ENCODE data around the gene HSD17B4. TPM values are rescaled to one million over a fixed set of nuclear protein-coding genes. Genes with fewer than 3 reads are reported as not detected.
A peak's percentile ranks its signal among the peaks of the same experiment; 100 is the strongest.
"Not testable (repeated sequence)": the region's sequence is repeated elsewhere in the genome, so short reads cannot be mapped to it uniquely, and the experiment has no call there.

Gene HSD17B4
- total and polyA plus RNA-seq, 9 donors, result 54.6 to 208 (median 129) TPM

DNA sequence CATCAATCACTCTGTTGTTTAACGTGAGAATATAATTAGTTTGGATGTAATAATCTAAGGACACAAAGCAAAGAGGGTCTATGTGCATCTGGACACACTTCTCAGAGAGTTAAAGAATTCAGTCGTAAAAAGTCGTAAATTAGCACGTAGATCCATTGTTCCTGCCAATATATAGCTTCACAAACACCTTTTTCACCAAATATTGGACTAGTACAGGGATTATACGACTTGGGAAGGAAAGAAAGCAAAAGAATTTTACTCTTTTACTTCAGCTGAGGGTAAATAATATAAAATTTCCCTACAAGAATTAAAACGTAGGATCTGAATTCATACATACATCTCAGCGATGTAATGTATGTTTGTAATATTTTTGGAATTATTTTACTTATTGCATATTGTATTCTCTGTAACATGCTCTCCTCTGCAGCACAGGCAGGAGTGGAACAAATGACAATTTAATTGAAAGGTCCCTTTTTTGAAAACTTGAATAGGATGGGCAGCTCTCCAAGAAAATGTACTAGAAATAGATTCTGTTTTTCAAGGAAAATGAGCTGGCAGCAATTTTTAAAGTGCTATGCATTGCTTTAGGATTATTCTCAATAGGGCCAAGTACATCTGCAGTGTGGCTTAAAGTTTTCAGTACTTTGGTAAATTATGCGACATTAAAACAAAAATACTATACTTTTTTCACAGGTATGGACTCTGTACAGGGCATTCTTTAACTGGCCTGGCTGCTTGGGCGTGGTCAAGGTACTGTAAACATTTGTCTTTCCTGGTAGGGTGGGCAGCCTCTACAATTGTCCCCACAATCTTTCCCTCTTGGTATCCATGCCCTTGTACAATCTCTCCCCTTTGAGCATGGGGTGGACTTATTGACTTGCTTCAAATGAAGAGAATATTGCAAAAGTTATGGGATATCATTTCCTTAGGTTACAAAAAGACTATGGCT is 39.7 kb upstream of the HSD17B4 start:
- Histone ChIP-seq H3K36me3 (no peaks in the 10 kb centered on the region), H3K4me1 (ENCODE audit: insufficient read depth) (no peaks in the 10 kb centered on the region), H3K9me3 (no peaks in the 10 kb centered on the region), H3K27me3 (no peaks in the 10 kb centered on the region), H3K27ac (no peak overlapping the region), H3K4me3 (no peak overlapping the region)
- no peak for DNase-seq
- intact Hi-C loops (cut with DNase I), result loop anchor here in 3 of 4 donors (1.0 to 10.0 kb wide), 4 partner anchors 75 to 425 kb away; partner anchors contain the start of gene DTWD2 (in 3 of the 3)
- no peak for TF ChIP-seq POLR2A (IDR thresholded peaks at IDR 0.05)
- TF ChIP-seq, protein P1, sequence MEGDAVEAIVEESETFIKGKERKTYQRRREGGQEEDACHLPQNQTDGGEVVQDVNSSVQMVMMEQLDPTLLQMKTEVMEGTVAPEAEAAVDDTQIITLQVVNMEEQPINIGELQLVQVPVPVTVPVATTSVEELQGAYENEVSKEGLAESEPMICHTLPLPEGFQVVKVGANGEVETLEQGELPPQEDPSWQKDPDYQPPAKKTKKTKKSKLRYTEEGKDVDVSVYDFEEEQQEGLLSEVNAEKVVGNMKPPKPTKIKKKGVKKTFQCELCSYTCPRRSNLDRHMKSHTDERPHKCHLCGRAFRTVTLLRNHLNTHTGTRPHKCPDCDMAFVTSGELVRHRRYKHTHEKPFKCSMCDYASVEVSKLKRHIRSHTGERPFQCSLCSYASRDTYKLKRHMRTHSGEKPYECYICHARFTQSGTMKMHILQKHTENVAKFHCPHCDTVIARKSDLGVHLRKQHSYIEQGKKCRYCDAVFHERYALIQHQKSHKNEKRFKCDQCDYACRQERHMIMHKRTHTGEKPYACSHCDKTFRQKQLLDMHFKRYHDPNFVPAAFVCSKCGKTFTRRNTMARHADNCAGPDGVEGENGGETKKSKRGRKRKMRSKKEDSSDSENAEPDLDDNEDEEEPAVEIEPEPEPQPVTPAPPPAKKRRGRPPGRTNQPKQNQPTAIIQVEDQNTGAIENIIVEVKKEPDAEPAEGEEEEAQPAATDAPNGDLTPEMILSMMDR (IDR thresholded peaks at IDR 0.05), result peak in 1 of 3 donors; percentile 7
- WGBS, 3 donors, result 35 to 40% (median 36%) methylated on average over 9 of the region's 9 CpGs

DNA sequence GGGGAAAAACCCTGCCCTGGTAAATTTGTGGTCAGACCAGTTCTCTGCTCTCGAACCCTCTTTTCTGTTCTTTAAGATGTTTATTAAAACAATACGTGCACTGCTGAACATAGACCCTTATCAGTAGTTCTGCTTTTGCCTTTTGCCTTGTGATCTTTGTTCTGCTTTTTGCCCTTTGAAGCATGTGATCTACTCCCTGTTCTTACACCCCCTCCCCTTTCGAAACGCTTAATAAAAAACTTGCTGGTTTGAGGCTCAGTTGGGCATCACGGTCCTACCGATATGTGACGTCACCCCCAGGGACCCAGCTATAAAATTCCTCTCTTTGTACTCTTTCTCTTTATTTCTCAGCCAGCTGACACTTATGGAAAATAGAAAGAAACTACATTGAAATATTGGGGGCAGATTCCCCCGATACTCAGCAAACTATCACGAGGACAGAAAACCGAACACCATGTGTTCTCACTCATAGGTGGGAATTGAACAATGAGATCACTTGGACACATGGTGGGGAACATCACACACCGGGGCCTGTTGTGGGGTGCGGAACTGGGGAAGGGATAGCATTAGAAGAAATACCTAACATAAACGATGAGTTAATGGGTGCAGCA is 38.1 kb upstream of the HSD17B4 start:
- not testable (repeated sequence) for DNase-seq
- 83 to 85% (median 85%) methylated on average over 13 of the region's 13 CpGs for WGBS, 3 donors

DNA sequence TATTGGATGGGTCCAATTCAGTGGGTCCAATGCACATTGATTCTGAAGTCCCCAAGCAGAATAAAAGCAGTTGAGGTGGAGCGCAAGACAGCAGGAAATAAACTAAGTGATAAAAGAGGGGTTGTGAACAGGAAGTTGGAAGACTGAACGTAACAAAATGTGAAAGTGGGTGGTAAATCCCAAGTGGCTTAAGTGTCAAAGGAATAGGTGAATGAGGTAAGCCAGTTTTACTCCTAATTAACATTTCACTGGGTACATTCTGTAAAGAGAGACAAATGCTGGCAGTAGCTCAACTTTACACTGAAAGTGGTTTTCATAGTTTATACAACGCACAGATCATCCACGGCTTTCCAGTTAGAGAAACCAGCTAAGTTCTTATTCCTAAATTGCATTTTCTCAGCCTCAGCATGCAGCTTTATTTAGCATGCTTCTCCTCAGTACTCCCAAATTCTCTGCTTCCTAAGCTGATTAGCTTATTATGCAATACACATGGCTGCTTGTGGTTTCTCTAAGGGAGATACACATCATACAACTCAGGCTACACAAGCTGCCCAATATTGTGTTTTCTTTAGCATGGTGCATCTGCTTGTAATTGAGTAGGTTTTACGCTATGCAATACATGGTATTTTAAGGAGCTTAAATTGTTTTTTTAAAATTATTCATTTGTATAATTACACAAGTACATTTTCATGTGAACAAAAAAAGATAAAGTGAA is 34.2 kb upstream of the HSD17B4 start:
- H3K9me3 ChIP-seq, result no peaks in the 10 kb centered on the region
- DNase-seq, result no peak
- H3K27me3 ChIP-seq, result no peaks in the 10 kb centered on the region
- no peak overlapping the region for H3K4me3 ChIP-seq
- intact Hi-C loops (cut with DNase I), result loop anchor here in 1 of 4 donors (10.0 kb wide), 1 partner anchor 153 kb away; no protein-coding TSS in a partner anchor
- H3K36me3 ChIP-seq, result no peaks in the 10 kb centered on the region
- TF ChIP-seq POLR2A (IDR thresholded peaks at IDR 0.05) (no peak), EP300 (IDR thresholded peaks at IDR 0.05) (no peak)
- TF ChIP-seq, protein P1 (IDR thresholded peaks at IDR 0.05), result no peak
- no peak overlapping the region for H3K27ac ChIP-seq
- WGBS, 3 donors, result 64 to 77% (median 70%) methylated on average over 5 of the region's 5 CpGs
- no peaks in the 10 kb centered on the region for H3K4me1 ChIP-seq (ENCODE audit: insufficient read depth)

More for the DNA sequence above, 38.1 kb upstream of the HSD17B4 start:
- not testable (repeated sequence) for H3K36me3 ChIP-seq; H3K4me1 ChIP-seq (ENCODE audit: insufficient read depth); H3K27ac ChIP-seq; H3K4me3 ChIP-seq; H3K9me3 ChIP-seq; H3K27me3 ChIP-seq
- intact Hi-C loops (cut with DNase I), result loop anchor here in 2 of 4 donors (5.0 to 10.0 kb wide), 3 partner anchors 77 to 427 kb away; partner anchors contain the start of gene DTWD2 (in 2 of the 2)

DNA sequence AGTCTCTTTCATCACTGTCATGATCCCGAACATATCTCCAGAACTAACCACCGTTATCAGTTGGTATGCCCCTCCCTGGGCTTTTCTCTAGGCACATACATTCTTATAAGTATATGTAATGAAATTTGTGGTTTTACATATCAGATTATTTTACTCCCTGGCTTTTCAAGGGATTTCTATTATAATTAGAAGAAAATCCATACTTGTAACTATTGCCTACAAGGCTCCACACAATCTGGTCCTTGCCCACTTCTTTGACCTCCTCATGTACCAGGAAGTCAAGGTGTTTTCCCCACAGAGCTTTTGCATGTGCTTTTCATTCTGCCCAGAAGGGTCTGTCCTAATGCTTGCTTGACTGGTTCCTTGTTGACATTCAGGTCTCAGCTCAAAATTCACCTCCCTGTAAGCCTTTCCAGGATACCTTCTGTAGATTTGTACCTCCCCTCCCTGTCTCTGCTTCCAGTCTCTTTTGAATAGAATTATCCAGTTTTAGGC is 33.6 kb upstream of the HSD17B4 start:
- H3K27me3 ChIP-seq, result no peaks in the 10 kb centered on the region
- intact Hi-C loops (cut with DNase I), result loop anchor here in 1 of 4 donors (10.0 kb wide), 1 partner anchor 154 kb away; no protein-coding TSS in a partner anchor
- no peak overlapping the region for H3K27ac ChIP-seq
- no peak for DNase-seq
- WGBS, 3 donors, result 15 to 23% (median 22%) methylated on average over 2 of the region's 2 CpGs
- TF ChIP-seq POLR2A (IDR thresholded peaks at IDR 0.05), result no peak
- H3K4me3 ChIP-seq, result no peak overlapping the region
- no peaks in the 10 kb centered on the region for H3K9me3 ChIP-seq
- H3K4me1 ChIP-seq (ENCODE audit: insufficient read depth), result no peaks in the 10 kb centered on the region
- H3K36me3 ChIP-seq, result no peaks in the 10 kb centered on the region

DNA sequence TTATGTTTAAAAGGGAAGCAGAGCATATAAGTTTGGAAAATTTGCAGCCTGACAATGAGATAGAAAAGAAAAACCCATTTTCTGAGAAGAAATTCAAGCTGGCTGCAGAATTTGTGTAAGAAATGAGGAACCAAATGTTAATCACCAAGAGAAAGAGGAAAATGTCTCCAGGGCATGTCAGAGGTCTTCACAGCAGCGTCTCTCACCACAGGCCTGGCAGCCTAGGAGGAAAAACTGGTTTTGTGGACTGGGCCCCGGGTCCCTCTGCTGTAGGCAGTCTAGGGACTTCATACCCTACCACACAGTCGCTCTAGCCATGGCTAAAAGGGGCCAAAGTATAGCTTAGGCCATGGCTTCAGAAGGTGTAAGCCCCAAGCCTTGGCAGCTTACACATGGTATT is 32.1 kb upstream of the HSD17B4 start:
- Histone ChIP-seq H3K9me3 (no peaks in the 10 kb centered on the region), H3K36me3 (no peaks in the 10 kb centered on the region), H3K27me3 (no peaks in the 10 kb centered on the region), H3K4me3 (no peak overlapping the region), H3K27ac (no peak overlapping the region), H3K4me1 (ENCODE audit: insufficient read depth) (no peaks in the 10 kb centered on the region)
- intact Hi-C loops (cut with DNase I), result no loop called here
- no peak for TF ChIP-seq EP300 (IDR thresholded peaks at IDR 0.05)
- TF ChIP-seq, protein P1 (IDR thresholded peaks at IDR 0.05), result no peak
- no peak for TF ChIP-seq POLR2A (IDR thresholded peaks at IDR 0.05)
- 84 to 88% (median 85%) methylated on average over 3 of the region's 3 CpGs for WGBS, 3 donors
- no peak for DNase-seq

Measured in ovary (tissue), 9 donors.